Neural cell (in vitro differentiated cells): ENCODE measurements around the gene ACKR4. TPM values are rescaled to one million over a fixed set of nuclear protein-coding genes. Genes with fewer than 3 reads are reported as not detected.

Experiments
- H2AFZ ChIP-seq: fragments of 200-600, 300-800 bp; sonication (generic), shearing (Covaris generic); 2 replicates; pipeline ENCODE4 v1.6.0; 2014; ENCODE audit warnings: low read depth, mild to moderate bottlenecking, antibody characterized with exemption, low read length, moderate library complexity
- H3F3A ChIP-seq: fragments of 200-600 bp; shearing (Covaris generic); 2 replicates; pipeline ENCODE4 v1.6.1; 2016; ENCODE audit warnings: mild to moderate bottlenecking, moderate library complexity, mixed read lengths, antibody characterized with exemption, low read length; ENCODE audit not compliant: insufficient read depth, poor library complexity, severe bottlenecking
- H3K27ac ChIP-seq: fragments of 200-600, 300-800 bp; sonication (generic), shearing (Covaris generic); 2 replicates; pipeline ENCODE4 v1.5.1; 2014; ENCODE audit warnings: mild to moderate bottlenecking, low read length, moderate library complexity
- H3K27me3 ChIP-seq: fragments of 300-800, 200-600 bp; sonication (generic), shearing (Covaris generic); 2 replicates; pipeline ENCODE4 v1.6.0; 2014; ENCODE audit warnings: mild to moderate bottlenecking, low read depth, low read length, moderate library complexity; ENCODE audit not compliant: insufficient read depth
- H3K36me3 ChIP-seq: fragments of 300-800, 200-600 bp; sonication (generic), shearing (Covaris generic); 2 replicates; pipeline ENCODE4 v1.5.1; 2014; ENCODE audit warnings: mild to moderate bottlenecking, antibody characterized with exemption, low read length, moderate library complexity; ENCODE audit not compliant: insufficient read depth
- H3K4me2 ChIP-seq: fragments of 300-800, 200-600 bp; sonication (generic), shearing (Covaris generic); 2 replicates; pipeline ENCODE4 v1.6.0; 2014; ENCODE audit warnings: mild to moderate bottlenecking, low read length
- H3K4me3 ChIP-seq: fragments of 300-800, 200-600 bp; sonication (generic), shearing (Covaris generic); 2 replicates; pipeline ENCODE4 v1.5.1; 2014; ENCODE audit warnings: mild to moderate bottlenecking, low read length, moderate library complexity
- H3K79me2 ChIP-seq: fragments of 200-600 bp; shearing (Covaris generic); replicated peaks from 2 replicates; pipeline ENCODE4 v1.6.0; 2014; ENCODE audit warnings: mild to moderate bottlenecking, low read length, moderate library complexity; ENCODE audit not compliant: insufficient read depth
- H3K9ac ChIP-seq: fragments of 300-800, 200-600 bp; sonication (generic), shearing (Covaris generic); 2 replicates; pipeline ENCODE4 v1.6.1; 2016; ENCODE audit warnings: mild to moderate bottlenecking, low read length, mixed read lengths
- H3K9me2 ChIP-seq: fragments of 200-600 bp; shearing (Covaris generic); 2 replicates; pipeline ENCODE4 v1.6.1; 2016; ENCODE audit warnings: mild to moderate bottlenecking, low read length, mixed read lengths; ENCODE audit not compliant: insufficient read depth
- H3K9me3 ChIP-seq: fragments of 200-600, 300-800 bp; sonication (generic), shearing (Covaris generic); 2 replicates; pipeline ENCODE4 v1.6.1; 2016; ENCODE audit warnings: mild to moderate bottlenecking, mixed run types, low read length, moderate library complexity, mixed read lengths
- H4K20me1 ChIP-seq: fragments of 200-600 bp; shearing (Covaris generic); 2 replicates; pipeline ENCODE4 v1.6.1; 2016; ENCODE audit warnings: mild to moderate bottlenecking, mixed run types; ENCODE audit not compliant: insufficient read depth
- EP300 ChIP-seq: fragments of 450-650 bp; conservative IDR thresholded peaks from 2 replicates; pipeline ENCODE4 v1.6.1; 2014; ENCODE audit warnings: antibody characterized with exemption, mild to moderate bottlenecking, moderate library complexity; ENCODE audit not compliant: poor library complexity, severe bottlenecking
- EZH2 ChIP-seq: fragments of 200-600, 300-800 bp; shearing (Covaris generic), sonication (generic); IDR thresholded peaks from 2 replicates; pipeline ENCODE4 v1.6.1; 2014; ENCODE audit warnings: antibody characterized with exemption, low read length, borderline replicate concordance, mild to moderate bottlenecking; ENCODE audit not compliant: insufficient read depth, poor library complexity, severe bottlenecking
- MXI1 ChIP-seq: fragments of 450-650 bp; conservative IDR thresholded peaks from 2 replicates; pipeline ENCODE4 v1.6.1; 2014; ENCODE audit warnings: antibody characterized with exemption, mild to moderate bottlenecking; ENCODE audit not compliant: poor library complexity, severe bottlenecking
- POLR2AphosphoS5 ChIP-seq: IDR thresholded peaks from 2 replicates; pipeline ENCODE4 v1.6.1; 2012
- RAD21 ChIP-seq: fragments of 450-650 bp; conservative IDR thresholded peaks from 2 replicates; pipeline ENCODE4 v1.6.1; 2014; ENCODE audit warnings: antibody characterized with exemption, mild to moderate bottlenecking, moderate library complexity
- SMC3 ChIP-seq: fragments of 450-650 bp; conservative IDR thresholded peaks from 2 replicates; pipeline ENCODE4 v1.6.1; 2014; ENCODE audit warnings: antibody characterized with exemption, mild to moderate bottlenecking, moderate library complexity; ENCODE audit not compliant: poor library complexity
- TAF1 ChIP-seq: IDR thresholded peaks from 2 replicates; pipeline ENCODE4 v1.6.1; 2012; ENCODE audit warnings: low read depth
- polyA plus RNA-seq: library from polyadenylated mRNA; depleted of rRNA; stranded (reverse); fragments of >200 nt; gene quantifications from 2 replicates; pipeline ENCODE4 v1.2.3, GENCODE V29; 2014
- TF ChIP-seq, protein P1 (sequence below): IDR thresholded peaks from 2 replicates; pipeline ENCODE4 v1.6.1; 2012; ENCODE audit warnings: borderline replicate concordance
- TF ChIP-seq, protein P2 (sequence below): fragments of 450-650 bp; IDR thresholded peaks from 2 replicates; pipeline ENCODE4 v1.5.1; 2014; ENCODE audit warnings: antibody characterized with exemption, mild to moderate bottlenecking, moderate library complexity; ENCODE audit not compliant: poor library complexity, severe bottlenecking

Gene ACKR4
- polyA plus RNA-seq, 1 donor from 2014 or later = not detected

DNA sequence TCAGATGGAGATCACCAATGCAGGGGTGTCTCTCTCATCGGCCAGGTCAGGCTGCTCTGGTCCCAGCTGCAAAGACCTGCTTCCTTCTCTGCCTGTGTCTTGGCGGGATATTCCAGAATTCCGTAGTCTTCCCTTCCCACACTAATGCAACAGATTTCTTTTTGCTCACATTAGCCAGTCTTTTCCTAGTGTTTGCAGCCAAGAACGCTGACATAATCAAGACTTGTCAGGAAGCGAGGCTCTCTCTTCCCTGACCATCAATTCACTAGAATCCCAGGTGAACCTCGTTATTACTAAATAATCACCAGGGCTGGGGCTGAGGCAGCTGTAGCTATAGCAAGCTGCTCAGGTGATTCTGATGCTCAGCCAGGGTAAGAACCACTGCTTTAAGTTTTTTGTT lies 43.2 kb upstream of the ACKR4 start:
- no peaks in the 10 kb centered on the region for H4K20me1 ChIP-seq
- no peak overlapping the region for H3K4me2 ChIP-seq
- H3K27ac ChIP-seq = no peak overlapping the region
- H3K9me2 ChIP-seq = no peaks in the 10 kb centered on the region
- no peaks in the 10 kb centered on the region for H3K79me2 ChIP-seq
- H3K27me3 ChIP-seq = no peaks in the 10 kb centered on the region
- TF ChIP-seq, protein P1, sequence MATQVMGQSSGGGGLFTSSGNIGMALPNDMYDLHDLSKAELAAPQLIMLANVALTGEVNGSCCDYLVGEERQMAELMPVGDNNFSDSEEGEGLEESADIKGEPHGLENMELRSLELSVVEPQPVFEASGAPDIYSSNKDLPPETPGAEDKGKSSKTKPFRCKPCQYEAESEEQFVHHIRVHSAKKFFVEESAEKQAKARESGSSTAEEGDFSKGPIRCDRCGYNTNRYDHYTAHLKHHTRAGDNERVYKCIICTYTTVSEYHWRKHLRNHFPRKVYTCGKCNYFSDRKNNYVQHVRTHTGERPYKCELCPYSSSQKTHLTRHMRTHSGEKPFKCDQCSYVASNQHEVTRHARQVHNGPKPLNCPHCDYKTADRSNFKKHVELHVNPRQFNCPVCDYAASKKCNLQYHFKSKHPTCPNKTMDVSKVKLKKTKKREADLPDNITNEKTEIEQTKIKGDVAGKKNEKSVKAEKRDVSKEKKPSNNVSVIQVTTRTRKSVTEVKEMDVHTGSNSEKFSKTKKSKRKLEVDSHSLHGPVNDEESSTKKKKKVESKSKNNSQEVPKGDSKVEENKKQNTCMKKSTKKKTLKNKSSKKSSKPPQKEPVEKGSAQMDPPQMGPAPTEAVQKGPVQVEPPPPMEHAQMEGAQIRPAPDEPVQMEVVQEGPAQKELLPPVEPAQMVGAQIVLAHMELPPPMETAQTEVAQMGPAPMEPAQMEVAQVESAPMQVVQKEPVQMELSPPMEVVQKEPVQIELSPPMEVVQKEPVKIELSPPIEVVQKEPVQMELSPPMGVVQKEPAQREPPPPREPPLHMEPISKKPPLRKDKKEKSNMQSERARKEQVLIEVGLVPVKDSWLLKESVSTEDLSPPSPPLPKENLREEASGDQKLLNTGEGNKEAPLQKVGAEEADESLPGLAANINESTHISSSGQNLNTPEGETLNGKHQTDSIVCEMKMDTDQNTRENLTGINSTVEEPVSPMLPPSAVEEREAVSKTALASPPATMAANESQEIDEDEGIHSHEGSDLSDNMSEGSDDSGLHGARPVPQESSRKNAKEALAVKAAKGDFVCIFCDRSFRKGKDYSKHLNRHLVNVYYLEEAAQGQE = no peak
- TF ChIP-seq TAF1 = no peak
- TF ChIP-seq POLR2AphosphoS5 = no peak
- TF ChIP-seq, protein P2, sequence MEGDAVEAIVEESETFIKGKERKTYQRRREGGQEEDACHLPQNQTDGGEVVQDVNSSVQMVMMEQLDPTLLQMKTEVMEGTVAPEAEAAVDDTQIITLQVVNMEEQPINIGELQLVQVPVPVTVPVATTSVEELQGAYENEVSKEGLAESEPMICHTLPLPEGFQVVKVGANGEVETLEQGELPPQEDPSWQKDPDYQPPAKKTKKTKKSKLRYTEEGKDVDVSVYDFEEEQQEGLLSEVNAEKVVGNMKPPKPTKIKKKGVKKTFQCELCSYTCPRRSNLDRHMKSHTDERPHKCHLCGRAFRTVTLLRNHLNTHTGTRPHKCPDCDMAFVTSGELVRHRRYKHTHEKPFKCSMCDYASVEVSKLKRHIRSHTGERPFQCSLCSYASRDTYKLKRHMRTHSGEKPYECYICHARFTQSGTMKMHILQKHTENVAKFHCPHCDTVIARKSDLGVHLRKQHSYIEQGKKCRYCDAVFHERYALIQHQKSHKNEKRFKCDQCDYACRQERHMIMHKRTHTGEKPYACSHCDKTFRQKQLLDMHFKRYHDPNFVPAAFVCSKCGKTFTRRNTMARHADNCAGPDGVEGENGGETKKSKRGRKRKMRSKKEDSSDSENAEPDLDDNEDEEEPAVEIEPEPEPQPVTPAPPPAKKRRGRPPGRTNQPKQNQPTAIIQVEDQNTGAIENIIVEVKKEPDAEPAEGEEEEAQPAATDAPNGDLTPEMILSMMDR = no peak
- no peak for TF ChIP-seq SMC3
- no peak for TF ChIP-seq EP300
- TF ChIP-seq MXI1 = no peak
- TF ChIP-seq EZH2 = no peak
- no peak for TF ChIP-seq RAD21
- H3F3A ChIP-seq = no peaks in the 10 kb centered on the region
- H3K4me3 ChIP-seq = no peak overlapping the region
- H3K9me3 ChIP-seq = no peaks in the 10 kb centered on the region
- no peaks in the 10 kb centered on the region for H3K36me3 ChIP-seq
- no peak overlapping the region for H3K9ac ChIP-seq
- H2AFZ ChIP-seq = no peak overlapping the region

DNA sequence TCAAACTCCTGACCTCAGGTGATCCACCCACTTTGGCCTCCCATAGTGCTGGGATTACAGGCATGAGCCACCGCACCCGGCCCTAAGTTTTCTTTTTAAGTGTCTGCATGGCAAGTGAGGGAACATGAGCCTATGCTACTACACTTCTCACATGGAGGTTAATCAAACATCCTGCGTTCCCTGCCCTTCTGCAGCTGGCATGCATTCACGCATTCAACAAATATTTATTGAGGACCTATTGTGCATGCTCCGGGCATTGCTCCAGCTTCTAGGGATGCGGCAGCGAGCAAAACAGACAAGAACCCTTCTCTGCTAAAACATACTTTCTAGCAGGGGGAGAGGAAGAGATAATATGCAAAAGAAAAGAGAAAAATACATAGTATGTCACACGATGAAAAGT lies 42.6 kb upstream of the ACKR4 start:
- Histone ChIP-seq H3K36me3 (no peaks in the 10 kb centered on the region), H3K27ac (no peak overlapping the region), H3K27me3 (no peaks in the 10 kb centered on the region), H4K20me1 (no peaks in the 10 kb centered on the region), H3K9ac (no peak overlapping the region), H3K4me2 (no peak overlapping the region), H3K79me2 (no peaks in the 10 kb centered on the region), H2AFZ (no peak overlapping the region), H3K9me3 (no peaks in the 10 kb centered on the region), H3F3A (no peaks in the 10 kb centered on the region), H3K4me3 (no peak overlapping the region), H3K9me2 (no peaks in the 10 kb centered on the region)
- TF ChIP-seq TAF1 (no peak), EZH2 (no peak), RAD21 (no peak), MXI1 (no peak), SMC3 (no peak), POLR2AphosphoS5 (no peak), EP300 (no peak)
- TF ChIP-seq, protein P1 = no peak
- TF ChIP-seq, protein P2 = no peak
